Stimulated activated CD8-positive, alpha-beta memory T cell treated with anti-CD3 and anti-CD28 coated beads, Interleukin-12 subunit alpha, Interleukin-12 subunit beta, amount 100 ng/mL, for 1 hour (primary cell): ENCODE data around the gene ANKZF1.
A peak's percentile ranks its signal among the peaks of the same experiment; 100 is the strongest.
"Not testable (repeated sequence)": the region's sequence is repeated elsewhere in the genome, so short reads cannot be mapped to it uniquely, and the experiment has no call there.

Experiments
- DNase-seq: peaks from one replicate; pipeline ENCODE4 v3.0.0-alpha.2; 2020; ENCODE audit warnings: low read depth

The ANKZF1 gene, protein sequence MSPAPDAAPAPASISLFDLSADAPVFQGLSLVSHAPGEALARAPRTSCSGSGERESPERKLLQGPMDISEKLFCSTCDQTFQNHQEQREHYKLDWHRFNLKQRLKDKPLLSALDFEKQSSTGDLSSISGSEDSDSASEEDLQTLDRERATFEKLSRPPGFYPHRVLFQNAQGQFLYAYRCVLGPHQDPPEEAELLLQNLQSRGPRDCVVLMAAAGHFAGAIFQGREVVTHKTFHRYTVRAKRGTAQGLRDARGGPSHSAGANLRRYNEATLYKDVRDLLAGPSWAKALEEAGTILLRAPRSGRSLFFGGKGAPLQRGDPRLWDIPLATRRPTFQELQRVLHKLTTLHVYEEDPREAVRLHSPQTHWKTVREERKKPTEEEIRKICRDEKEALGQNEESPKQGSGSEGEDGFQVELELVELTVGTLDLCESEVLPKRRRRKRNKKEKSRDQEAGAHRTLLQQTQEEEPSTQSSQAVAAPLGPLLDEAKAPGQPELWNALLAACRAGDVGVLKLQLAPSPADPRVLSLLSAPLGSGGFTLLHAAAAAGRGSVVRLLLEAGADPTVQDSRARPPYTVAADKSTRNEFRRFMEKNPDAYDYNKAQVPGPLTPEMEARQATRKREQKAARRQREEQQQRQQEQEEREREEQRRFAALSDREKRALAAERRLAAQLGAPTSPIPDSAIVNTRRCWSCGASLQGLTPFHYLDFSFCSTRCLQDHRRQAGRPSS

DNA sequence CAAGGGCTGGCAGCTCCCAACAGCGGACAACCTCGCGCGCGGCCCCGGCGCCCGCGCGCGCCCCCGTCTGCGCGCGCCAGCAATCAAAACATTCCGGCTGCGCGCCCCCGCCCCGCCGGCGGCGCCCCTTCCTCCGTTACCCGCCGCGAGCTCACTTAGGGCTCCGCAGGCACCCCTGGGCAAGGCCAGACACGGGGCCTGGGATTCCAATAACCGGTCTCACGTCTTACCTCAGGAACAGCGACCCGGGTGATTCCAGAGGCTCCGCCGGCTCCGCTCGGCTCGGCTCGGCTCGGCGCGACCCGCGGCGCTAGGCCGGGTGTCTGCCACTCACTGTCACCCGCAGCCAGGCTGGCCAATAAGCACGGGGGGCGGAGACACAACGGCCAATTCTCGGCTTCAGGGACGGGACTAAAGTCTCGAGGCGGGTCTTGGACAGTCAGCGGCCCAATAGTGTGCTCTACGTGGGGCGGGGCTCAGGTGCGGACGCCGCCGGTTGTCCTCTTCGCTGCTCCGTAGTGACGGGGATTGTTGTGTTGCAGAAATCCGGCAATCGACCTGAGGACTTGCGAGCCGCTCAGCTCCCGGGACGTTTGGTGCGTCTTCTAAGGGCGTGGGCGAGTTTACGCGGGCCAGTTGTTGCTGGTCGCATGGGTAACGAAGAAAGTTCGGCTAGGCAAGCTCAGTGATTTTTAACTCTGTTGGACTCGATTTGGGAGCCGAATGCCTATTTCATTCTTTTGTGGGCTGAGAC lies at the start of gene ANKZF1, which contains the start of gene ATG9A:
ANKZF1 (plus strand) TSS at position 502 of the 754 bp plus-strand sequence. CDS start 452 bp downstream, outside the sequence.
ATG9A (minus strand) TSS at position 332 of the 754 bp plus-strand sequence. CDS start 1,612 bp downstream, outside the sequence.
- peak; percentile 96 for DNase-seq

DNA sequence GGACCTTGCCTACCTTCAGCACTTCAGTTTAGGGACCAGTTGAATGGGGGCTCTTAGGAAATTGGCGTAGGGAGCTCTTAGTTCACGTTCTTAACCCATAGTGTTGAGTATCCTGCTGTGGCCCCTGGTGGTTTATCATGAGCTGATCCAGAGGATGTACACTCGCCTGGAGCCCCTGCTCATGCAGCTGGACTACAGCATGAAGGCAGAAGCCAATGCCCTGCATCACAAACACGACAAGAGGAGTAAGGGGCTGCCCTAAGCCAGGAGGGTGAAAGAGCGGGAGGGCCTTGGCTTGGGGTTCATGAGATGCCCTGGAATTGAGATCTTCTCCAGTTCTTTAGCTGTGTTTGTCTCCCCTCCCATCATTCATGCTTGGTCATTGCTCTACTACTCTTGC lies 48.6 kb upstream of the ANKZF1 start:
- DNase-seq: no peak

DNA sequence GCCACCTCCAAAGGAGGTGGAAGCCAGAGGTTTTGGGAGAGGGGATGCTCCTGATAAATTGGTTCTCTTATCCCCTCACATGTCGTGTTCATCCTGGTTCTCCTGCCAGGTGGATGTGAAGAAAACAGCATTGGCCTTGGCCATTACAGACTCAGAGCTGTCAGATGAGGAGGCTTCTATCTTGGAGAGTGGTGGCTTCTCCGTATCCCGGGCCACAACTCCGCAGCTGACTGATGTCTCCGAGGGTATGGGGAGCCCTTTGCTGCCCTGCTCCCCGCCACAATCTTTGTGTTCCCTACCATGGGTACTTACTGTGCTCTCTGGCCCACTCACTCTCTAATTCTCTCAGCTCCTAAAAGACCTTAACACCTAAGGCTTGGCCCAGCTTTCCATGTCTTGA lies 48.1 kb upstream of the ANKZF1 start:
- DNase-seq: no peak

DNA sequence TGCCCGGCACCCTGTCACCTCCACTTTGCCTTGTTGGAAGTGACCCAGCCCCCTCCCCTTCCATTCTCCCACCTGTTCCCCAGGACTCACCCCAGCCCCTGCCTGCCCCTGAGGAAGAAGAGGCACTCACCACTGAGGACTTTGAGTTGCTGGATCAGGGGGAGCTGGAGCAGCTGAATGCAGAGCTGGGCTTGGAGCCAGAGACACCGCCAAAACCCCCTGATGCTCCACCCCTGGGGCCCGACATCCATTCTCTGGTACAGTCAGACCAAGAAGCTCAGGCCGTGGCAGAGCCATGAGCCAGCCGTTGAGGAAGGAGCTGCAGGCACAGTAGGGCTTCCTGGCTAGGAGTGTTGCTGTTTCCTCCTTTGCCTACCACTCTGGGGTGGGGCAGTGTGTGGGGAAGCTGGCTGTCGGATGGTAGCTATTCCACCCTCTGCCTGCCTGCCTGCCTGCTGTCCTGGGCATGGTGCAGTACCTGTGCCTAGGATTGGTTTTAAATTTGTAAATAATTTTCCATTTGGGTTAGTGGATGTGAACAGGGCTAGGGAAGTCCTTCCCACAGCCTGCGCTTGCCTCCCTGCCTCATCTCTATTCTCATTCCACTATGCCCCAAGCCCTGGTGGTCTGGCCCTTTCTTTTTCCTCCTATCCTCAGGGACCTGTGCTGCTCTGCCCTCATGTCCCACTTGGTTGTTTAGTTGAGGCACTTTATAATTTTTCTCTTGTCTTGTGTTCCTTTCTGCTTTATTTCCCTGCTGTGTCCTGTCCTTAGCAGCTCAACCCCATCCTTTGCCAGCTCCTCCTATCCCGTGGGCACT lies 47.1 kb upstream of the ANKZF1 start:
- DNase-seq: no peak

DNA sequence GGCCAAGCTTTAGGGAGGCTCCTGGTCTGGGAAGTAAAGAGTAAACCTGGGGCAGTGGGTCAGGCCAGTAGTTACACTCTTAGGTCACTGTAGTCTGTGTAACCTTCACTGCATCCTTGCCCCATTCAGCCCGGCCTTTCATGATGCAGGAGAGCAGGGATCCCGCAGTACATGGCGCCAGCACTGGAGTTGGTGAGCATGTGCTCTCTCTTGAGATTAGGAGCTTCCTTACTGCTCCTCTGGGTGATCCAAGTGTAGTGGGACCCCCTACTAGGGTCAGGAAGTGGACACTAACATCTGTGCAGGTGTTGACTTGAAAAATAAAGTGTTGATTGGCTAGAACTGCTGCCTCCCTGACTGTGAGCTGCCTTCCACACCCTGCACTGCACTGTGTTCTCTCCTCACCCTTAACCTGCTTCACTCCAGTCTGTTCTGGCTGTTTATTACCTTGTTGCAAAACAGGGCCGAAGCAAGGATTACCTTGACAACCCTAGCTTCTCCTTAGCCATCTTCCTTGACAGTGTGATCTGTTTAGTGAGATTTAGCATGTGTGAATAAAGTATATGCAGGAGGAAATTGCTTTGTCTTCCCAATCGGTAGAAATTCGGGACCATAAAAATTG lies 46.3 kb upstream of the ANKZF1 start:
- no peak for DNase-seq

DNA sequence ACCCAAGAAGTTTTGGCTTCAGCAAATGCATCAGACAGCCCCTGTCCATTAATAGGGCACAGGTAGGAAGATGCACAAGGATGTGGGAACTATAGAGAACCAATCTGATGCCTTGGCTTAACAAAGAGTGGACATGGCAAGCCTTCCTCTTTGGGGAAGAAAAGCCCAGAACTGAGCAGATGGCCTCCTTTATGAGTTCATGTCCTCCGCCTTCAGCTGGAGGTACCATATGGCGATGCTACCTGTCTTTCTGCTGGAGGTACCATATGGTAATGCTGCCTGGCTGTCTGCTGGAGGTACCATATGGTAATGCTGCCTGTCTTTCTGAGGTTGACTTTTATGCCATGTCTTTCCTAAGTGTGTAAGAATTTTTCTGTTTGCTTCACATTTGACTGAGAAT lies 45.5 kb upstream of the ANKZF1 start:
- DNase-seq: no peak

DNA sequence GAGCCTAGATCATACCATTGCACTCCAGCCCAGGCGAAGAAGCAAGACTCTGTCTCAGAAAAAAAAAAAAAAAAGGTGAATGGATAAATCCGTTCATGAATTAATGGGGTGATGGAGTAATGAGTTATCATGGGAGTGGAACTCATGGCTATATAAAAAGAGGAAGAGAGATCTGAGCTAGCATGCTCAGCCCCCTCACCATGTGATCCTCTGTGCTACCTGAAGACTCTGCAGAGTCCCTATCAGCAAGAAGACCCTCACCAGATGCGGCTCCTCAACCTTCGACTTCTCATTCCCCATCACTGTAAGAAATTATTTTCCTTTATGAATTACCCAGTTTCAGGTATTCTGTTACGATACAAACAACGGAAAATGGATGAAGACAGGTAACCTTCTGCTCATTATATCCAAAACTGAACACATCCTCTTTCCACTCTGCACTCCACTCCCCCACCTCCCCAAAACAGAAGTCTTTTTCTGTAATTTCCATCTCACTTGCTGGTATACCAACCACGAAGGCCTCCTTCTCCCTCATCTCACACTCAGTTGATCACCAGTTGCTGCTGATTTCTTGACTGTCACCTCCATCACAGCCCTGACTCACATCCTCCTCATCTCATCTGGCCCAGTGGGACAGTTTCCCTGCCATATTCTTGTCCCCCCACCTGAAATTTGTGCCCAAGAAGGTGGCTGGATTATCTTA lies 42.7 kb upstream of the ANKZF1 start:
- no peak for DNase-seq

DNA sequence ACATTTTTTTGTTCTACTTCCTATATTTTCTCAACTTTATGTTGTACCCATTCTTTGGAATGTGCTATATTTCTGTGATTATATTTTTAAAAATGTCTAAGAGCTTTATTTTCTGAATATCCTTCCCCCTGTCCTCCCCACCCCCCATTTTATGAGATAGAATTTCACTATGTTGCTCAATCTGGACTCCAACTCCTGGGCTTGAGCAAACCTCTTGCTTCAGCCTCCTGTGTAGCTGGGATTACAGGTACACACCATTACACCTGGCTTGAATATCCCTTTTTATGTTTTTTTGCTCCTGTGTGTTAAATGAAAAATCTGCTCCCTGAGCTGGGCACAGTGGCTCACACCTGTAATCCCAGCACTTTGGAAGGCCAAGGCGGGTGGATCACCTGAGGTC lies 32.2 kb upstream of the ANKZF1 start:
- DNase-seq: no peak

DNA sequence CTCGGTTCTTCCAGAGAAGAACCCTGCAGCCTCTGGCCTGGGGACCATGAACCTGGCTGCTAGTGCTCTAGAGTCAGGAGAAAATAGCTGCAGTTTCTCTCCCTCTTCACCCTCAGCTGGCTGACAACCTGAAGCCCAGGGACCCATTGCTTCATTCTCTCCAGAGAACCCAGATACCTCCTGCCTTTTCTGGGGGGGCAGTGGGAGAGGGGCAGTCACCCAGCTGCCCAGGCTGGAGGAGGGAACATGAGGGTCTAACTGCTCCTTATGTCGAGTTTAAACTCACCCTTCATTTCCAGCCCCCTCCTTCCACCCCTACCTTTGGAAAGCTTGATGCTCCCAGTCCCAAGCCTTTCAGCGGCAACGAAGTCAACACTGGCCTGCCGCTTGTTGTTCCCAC lies 30.6 kb upstream of the ANKZF1 start:
- DNase-seq: no peak

DNA sequence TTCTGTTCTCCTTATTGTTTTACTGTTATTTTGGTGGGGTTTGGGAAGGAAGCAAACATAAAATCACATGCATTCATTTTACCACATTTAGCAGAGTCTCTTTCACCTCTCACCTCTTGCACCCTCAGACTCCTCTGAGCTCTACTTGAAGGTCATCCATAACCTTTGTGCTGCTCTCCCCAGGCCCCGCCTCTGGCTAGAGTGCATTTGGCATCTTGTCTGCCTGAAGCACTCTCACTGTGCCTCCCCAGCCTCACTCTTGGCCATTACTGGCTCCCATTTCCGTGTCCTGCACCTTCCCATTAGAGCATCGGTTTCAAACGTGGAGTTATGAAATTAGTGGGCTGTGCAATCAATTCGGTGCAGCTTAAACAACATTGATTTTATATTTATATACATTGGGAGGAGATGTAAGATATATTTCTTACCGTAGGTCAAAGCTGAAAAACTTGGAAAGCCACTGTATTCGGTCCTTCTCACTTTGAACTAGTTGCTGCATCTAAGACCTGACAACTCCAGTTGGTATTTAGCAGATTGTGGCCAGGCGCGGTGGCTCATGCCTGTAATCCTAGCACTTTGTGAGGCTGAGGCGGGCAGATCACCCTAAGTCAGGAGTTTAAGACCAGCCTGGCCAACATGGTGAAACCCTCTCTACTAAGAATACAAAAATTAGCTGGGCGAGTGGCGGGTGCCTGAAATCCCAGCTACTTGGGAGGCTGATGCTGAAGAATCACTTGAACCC lies 30.0 kb upstream of the ANKZF1 start:
- DNase-seq: no peak

DNA sequence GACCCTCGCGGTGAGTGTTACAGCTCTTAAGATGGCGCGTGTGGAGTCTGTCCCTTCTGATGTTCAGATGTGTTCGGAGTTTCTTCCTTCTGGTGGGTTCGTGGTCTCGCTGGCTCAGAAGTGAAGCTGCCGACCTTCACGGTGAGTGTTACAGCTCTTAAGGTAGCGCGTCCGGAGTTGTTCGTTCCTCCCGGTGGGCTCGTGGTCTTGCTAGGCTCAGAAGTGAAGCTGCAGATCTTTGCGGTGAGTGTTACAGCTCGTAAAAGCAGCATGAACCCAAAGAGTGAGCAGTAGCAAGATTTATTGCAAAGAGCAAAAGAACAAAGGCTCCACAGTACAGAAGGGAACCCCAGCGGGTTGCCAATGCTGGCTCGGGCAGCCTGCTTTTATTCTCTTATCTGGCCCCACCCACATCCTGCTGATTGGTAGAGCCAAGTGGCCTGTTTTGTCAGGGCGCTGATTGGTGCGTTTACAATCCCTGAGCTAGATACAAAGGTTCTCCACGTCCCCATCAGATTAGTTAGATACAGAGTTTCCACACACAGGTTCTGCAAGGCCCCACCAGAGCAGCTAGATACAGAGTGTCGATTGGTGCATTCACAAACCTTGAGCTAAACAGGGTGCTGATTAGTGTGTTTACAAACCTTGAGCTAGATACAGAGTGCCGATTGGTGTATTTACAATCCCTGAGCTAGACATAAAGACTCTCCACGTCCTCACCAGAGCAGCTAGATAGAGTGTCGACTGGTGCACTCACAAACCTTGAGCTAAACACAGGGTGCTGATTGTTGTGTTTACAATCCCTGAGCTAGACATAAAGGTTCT lies 28.9 kb upstream of the ANKZF1 start:
- peak; percentile 9 for DNase-seq

DNA sequence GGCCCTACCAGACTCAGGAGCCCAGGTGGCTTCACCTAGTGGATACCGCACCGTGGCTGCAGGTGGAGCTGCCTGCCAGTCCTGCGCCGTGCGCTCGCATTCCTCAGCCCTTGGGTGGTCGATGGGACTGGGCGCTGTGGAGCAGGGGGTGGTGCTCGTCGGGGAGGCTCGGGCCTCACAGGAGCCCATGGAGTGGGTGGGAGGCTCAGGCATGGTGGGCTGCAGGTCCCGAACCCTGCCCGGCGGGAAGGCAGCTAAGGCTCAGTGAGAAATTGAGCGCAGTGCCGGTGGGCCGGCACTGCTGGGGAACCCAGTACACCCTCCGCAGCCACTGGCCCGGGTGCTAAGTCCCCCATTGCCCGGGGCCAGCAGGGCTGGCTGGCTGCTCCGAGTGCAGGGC lies 28.3 kb upstream of the ANKZF1 start:
- DNase-seq: not testable (repeated sequence)

DNA sequence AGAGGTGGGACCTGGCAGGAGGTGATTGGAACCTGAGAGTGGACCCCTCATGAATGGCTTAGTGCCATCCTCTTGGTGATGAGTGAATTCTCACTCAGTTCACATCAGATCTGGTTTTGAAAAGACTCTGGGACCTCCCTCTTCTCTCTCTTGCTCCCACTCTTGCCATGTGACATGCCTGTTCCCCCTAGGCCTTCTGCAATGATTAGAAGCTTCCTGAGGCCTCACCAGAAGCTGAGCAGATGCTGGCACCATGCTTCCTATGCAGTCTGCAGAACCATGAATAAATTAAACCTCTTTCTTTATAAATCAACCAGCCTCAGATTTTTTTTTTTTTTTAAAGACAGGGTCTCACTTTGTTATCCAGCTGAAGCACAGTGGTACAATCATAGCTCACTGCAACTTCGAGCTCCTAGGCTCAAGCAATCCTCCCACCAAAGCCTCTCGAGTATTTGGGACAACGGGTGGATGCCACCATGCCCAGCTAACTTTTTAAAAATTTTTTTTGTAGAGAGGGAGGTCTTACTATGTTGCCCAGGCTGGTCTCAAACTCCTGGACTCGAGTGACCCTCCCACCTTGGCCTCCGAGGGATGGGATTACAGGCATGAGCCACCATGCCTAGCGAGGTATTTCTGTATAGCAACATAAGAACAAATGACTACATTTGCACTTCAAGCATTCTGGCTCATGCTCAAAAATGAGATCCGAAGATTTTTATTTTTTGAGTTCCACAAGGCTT lies 25.0 kb upstream of the ANKZF1 start:
- no peak for DNase-seq

DNA sequence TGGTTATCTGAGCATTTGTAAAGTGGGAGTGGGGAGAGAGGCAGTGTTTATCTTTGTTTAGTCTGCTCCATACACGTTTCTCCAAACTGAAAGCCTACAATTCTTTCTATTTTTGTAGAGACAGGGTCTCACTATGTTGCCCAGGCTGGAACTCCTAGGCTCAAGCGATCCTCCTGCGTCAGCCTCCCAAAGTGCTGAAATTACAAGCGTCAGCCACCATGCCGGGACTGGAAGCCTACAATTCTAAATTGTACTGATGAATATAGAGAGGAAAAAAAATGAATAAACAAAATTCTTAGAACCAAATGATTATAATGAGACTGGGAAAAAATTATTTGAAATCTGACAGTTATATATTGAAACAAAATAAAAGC lies 24.5 kb upstream of the ANKZF1 start:
- DNase-seq: no peak

DNA sequence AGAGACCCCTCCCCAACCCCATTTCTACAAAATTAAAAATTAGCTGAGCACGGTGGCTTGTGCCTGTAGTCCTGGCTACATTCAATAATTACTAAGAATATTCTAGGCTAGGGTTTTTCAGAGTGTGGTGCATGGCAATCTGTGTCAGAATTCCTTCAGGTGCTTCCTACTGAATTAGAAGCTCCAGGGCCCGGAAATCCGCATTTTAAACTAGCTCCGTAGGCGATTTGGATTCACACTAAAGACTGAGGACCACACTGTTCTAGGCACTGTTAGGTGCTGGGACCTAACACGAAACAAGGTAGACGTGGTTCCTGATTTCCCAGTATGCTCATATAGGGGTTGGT lies 23.7 kb upstream of the ANKZF1 start:
- DNase-seq: no peak

DNA sequence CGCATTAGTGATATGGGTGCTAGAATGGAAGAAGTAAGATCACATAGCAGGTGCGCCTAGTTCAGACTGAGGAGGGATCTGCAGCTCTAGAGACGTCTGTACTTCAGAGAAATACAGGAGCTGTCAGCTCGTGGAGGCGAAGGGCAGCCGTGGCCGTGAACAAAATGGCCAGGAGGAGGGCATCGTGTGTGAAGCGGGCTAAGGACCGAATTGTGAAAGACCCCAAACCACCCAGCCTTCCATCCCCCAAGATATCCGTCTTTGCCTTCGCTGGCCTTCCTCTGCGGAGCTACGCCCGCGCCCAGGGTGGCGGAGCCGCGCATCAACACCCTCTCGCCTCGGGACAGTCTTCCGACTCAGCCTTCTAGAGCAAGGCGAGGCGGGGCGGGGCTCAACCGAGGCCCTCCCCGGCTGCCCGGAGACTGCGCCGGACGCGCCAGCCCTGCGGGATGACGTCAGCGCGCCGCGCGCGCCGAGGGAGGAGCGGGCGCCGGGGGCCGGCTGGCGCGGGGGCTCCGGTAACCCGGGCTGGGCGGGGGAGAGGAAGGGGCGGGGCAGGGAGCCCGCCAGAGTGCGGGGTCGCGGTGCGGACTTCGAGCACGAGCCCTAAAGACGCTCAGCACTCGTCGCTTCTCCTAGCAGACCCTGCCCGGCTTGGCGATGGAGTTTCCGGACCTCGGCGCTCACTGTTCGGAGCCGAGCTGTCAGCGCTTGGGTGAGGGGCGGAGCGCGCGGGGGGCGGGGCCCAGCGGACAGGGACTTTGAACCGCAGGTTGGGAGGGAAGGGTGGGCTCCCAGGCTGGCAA lies 23.1 kb upstream of the ANKZF1 start, which contains the start of gene ZFAND2B:
ZFAND2B (plus strand) TSS at position 455 of the 806 bp plus-strand sequence; CDS start at position 661, 206 bp downstream.
- peak; percentile 89 for DNase-seq

DNA sequence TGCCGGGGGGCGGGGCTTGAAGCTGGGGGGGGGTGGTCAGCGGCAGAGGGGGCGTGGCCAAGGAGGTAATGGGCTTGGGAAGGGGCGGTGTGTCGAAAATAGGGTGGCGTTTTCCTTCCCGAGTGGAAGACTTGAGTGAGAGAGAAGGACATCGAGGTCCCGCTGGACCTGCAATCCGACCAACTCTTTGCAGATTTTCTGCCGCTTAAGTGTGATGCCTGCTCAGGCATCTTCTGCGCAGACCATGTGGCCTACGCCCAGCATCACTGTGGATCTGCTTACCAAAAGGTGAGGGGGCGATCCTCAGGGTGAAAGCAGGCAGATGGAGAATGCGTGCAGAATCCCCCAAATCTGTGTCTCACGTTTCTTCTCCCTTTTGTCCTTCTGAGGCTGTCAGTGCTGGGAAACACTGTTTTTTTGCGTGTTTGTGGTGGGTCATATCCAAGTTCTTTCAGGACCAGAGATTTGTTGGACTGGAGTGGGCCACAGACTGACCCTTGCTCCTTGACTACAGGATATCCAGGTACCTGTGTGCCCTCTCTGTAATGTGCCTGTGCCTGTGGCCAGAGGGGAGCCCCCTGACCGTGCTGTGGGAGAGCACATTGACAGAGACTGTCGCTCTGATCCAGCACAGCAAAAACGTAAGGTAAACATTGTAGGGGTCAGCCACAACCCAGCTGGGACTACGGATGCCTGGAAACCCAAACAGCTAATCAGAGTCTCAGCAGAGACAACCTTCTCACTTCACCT lies 22.3 kb upstream of the ANKZF1 start:
- DNase-seq: no peak
